ENCODE results near the gene NDRG3.
"Not testable (repeated sequence)": the region's sequence is repeated elsewhere in the genome, so short reads cannot be mapped to it uniquely, and the experiment has no call there.

NDRG3 gene

DNA sequence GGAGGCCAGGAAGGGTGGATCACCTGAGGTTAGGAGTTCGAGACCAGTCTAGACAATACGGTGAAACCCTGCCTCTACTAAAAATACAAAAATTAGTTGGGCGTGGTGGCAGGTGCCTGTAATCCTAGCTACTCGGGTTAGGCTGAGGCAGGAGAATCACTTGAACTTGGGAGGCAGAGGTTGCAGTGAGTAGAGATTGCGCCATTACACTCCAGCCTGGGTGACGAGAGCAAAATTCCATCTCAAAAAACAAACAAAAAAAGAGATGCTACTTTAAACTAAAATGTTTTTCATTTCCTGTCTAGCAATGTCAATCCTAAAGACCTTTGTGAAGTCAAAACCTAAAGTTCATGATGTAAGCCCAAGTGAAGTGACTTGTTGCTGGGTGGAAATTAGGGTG is 14.8 kb upstream of the NDRG3 start:
- DNase-seq (ENCODE audit: low read depth, low spot score), result no peak

DNA sequence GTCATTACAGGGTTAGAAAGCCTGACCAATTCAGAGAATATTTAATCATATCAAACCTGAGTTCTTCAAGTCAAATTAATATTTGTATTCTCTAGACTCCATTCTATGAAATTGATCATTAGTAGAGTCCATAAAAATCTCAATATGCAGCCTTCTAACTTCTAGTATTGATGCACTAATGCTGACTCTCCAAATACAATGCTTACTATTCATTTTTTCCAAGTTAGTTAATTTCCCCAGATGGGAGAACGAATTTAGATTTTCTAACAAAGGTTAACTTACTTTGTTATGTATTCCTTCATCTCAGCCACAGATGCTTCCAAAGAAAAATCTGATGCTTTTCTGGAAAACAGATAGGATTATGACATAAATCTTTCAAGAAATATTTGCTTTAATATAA is 12.4 kb upstream of the NDRG3 start:
- no peak for DNase-seq (ENCODE audit: low read depth, low spot score)

DNA sequence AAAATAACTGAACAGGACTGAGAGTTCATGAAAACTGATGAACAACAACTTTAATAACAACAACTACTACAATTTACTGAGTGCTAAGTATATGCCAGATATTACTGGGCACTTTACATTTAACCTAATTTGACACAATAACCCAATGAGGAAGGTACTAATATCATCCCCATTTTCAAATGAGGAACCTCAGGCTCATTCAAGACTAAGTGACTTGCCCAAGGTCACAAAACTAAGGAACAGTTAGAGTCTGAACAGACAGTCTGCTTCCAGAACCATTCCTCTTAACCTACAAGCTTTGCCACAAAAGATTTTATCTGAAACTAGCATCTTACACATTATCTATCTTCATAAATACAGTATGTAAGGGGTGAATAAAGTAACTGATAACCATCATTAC is 10.6 kb upstream of the NDRG3 start:
- DNase-seq (ENCODE audit: low read depth, low spot score), result no peak

DNA sequence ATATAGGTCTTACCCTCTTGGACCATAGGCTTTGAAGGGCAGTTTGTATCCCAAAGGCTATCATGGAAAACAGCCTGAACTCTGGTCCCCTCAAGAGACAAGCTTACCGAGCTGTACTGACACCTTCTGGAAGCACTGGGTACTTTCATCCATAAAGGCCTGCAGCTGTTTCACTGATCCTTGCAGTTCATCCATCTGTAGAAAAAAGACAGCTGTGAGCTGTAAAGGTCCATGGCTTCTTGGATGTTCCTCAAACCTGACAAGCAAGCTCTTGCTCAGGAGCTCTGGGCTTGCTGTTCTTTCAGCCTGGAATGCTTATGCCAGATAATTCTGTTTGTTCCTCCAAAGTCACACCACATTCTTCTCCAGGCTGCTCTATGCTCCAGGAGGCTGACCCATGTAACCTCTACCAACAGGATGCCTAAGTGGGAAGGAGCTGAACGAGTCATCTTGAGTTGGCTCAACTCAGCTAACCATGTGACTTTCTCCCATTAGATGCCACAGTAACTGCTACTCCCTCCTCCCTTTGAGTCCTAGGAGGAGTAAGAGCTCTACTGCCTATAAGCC is 8.8 kb upstream of the NDRG3 start:
- DNase-seq (ENCODE audit: low read depth, low spot score), result no peak

DNA sequence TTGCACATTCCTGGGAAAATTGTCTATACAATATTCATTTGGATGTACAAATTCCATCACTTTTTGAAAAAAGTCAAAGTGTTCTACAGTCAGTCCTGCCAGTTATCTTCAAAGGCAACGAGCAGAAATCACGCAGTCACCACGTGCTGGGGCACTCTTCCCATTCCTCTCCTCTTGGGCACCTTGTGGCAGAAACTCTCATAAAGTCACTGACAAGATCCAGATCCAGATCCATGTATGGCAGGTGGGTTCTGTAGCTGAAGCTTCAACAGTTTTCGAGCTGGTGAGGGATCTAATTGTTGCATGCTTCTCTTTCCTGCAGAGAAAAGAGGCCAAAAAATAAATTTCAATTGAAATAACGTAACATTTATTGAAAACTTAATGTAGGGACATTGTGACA is 6.7 kb upstream of the NDRG3 start:
- DNase-seq (ENCODE audit: low read depth, low spot score), result no peak

DNA sequence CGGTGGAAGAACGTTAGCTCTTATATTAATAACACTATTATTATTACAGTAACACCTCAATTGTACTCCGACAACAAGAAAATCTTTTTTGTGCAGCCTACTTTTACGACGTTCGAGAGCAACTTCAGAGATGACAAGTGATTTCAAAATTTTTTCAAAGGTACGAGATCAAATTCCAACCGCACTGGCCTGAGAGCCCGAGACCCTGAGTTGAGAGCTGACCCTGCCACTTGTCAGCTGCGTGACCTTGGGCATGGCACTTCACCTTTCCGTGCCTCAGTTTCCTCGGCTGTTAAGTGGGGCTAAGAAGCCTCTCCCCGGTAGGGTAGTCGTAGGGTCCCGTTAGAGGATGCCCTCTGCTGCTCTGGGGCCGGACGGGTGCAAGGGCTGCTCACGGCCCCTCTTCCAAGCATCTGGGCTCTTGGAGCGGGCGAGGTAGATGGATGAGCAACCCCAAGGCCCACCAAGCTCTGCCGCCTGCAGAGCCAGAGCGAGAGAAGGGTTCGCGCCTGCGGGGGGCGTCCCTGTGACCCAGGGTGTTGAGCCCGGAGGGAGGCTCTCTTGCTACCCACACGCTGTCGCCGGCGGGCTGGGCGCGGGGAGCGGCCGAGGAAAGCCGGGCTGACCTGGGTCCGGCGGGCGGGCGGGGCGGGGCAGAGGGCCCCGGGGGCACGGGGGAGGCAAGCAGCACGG is 510 bp downstream of the NDRG3 start:
- peak; percentile 10 for DNase-seq (ENCODE audit: low read depth, low spot score)

DNA sequence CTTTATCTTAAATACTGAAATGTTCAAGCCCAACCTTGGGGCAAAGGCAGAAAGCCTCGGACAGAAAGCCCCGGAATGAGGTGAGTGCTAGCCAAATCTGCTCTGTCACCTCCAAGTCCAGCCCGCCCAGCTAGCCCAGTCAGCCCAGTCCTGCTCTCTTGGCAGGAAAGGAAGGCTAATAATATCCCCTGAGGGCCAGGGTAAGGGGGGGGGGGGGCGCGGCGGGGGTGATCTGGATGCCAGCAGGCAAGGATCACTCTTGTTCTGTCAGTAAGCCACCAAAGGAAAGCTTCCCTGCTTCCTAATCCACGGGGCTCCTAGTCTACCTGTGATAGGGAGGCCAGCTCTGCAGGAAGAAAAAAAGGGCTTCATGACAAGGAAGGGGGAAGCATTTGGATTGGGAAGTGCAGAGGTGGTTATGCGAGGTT is 1.1 kb downstream of the NDRG3 start:
- DNase-seq (ENCODE audit: low read depth, low spot score), result no peak

DNA sequence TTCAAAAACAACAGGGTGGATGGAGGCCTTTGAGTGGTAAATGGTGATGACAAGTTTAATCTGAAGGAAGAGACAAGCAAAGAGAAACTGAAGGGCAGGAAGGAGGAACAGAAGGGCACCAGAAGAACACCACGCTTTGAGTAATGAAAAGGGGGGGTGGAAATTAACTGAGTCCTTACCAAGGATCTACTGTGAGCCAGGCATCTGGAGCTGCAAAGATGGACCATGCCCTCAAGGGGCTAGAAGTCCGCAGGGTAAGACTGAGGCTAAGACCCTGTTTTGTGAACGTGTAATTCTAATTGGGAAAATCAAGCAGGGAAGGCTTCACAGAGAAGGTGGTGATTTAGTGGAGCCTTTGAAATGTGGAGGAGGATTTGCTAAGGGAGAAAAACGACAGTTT is 1.6 kb downstream of the NDRG3 start:
- DNase-seq (ENCODE audit: low read depth, low spot score), result no peak

DNA sequence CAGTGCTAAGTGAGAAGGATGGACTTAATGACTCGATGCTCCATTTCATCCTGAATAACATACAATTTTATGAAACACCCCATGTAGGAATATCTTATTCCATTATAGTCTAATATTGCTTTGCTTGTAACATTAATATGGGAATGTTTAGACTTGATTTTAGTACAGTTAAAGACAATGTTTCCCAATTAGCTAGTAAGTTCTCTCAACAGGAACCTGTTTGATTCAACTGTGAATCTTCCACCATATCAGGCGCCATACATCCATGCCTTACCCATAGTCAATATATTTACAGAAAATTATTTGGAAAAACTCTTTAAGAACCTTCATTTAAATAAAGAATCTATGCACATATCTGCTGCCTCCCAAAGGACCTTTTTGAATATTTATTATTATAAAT is 3.3 kb downstream of the NDRG3 start:
- no peak for DNase-seq (ENCODE audit: low read depth, low spot score)

DNA sequence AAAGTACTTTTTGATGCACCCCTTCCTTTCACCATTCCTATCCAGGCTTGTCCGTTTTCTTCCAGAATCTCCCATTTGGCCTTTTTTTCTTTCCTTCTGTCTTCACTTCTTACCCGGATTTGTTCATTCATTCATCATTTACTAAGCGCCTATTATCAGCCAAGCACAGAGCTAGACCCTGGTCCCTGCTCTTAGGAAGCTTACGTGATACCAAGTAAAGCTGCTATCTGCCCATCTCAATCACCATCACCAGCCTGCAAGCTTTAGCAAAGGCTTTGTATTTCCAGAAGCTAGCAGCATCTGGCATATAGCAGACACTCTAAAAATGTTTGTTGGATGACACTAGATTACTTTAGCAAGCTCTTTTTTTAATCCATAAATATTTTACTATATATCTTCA is 4.8 kb downstream of the NDRG3 start:
- DNase-seq (ENCODE audit: low read depth, low spot score), result no peak

DNA sequence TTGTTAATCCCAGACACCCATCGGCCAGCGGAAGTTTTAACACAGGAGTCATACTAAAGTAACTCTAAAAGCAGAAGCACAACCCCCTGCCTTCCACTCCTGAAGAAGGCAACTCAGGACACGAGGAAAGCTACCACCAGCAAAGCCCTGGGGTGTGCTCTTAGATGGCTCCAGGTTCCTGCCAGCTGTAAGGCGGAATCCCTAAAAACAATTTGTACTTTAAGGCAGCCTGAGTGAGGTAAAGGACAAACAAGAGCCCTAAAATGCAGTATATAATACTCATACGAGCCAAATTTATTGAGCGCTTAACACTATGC is 8.7 kb downstream of the NDRG3 start:
- DNase-seq (ENCODE audit: low read depth, low spot score), result no peak

DNA sequence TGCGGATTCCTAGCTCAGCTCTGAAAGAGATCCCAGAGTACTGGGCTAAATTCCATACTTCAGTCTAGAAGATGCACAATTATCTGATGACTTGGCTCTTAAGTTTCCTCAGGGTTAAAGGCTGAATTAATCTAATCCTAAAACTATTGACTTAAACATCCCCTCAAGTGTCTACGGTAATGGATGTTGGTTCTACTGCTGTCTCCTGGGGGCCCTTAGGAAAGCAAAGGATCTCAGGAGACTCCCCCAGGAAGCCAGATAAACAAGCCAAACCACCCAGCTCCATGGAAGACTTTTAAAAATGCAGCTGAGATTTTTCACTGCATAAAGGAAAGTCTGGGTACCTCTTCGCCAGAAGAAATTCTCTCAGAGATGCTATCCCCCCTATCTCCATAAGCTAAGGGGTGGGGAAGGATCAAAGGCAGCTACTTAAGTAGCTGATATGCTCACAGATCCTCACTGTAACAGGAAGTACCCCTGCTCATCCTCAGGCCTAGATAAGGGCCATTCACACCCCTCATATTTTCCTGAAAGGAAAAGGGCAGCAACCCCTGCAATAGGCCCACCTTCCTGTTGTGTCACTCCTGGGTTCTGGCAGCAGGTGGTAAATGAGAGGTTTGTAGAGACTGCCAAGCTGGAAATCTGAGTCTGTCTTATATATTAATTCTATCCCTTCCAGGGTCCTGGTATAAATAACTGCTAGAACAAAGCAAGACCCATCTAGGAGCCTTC is 9.3 kb downstream of the NDRG3 start:
- no peak for DNase-seq (ENCODE audit: low read depth, low spot score)

DNA sequence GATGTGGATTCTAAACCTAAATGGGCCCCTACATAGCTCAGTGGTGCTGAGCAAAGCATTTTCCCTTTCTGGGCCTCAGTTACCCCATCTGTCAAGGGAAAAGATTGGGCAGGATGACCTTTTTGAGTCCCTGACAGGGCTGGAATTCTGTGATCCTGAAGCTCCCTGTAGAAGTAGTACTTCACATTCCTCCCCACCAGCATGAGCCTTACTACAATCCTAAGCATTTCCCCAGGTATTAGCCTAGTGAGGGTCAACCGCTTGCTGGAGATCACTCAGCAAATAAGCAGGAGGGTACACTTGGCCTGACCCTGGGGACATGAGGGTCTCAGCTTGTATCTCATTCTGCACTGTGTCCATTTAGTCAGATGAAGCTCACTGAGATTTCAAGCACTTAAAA is 13.4 kb downstream of the NDRG3 start:
- DNase-seq (ENCODE audit: low read depth, low spot score), result no peak

DNA sequence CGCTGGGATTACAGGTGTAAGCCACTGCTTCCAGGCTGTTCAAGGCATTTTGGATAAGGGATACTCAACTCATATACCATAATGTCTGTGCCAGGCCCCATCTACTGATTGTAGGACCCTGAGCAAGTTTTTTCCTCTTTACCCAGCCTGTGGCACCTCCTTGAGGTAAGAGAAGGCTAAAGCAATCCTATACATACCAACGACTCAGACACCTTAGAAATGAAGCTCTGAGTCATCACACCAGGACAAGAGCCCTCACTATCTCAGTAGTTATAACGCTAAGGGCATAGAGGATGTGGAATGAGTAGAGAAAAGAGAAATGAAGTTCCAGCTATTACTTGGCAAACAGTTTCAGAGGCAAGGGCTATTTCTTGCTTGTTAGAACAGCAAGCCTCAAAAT is 16.9 kb downstream of the NDRG3 start:
- DNase-seq (ENCODE audit: low read depth, low spot score), result no peak

DNA sequence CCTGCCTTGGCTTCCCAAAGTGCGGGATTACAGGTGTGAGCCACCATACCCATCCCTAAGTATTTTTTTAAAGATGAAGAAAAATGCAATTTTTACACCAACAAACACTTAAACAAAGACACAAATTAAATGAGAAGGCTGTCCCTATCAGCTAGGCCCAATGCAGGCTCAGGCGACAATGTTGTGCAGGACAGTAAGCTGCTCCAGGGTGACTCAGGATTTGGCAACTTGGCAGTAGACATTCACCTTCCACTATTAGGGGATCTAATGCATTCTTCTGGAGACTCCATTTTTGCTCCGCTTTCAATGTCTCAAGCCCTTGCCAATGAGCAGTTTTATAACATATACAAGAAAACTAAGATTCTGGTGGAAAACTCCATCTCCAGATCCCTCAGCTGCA is 19.7 kb downstream of the NDRG3 start:
- DNase-seq (ENCODE audit: low read depth, low spot score), result no peak

DNA sequence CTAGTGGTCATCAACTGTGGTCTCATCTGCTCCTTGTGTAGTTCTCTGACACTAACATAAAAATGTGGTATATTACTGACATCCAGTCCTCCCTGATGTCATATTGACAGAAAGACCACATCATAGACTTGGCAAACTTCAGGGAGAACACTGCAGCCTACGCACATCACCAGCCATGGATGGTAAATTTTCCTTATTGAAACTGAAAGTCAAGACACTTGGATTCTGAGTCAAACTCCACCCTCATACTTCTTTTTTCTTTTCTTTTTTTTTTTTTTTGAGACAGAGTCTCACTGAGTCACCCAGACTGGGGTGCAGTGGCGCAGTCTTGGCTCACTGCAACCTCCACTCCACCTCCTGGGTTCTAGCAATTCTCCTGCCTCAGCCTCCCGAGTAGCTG is 25.4 kb downstream of the NDRG3 start:
- DNase-seq (ENCODE audit: low read depth, low spot score), result no peak

DNA sequence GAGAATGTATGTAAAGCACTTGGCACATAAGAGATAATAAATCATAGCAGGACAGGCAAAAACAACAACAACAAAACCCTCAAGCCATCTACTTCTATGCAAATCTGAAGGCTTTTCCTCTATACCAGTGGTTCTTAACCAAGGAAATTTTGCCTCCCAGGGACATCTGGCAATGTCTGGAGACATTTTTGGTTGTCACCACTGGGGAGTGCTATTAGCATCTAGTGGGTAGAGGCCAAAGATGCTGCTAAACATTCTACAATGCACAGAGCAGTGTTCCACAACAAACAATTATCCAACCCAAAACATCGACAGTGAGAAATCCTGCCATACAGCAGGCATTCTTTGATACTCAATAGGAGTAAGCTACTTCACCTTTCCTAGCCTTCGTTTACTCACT is 28.2 kb downstream of the NDRG3 start:
- no peak for DNase-seq (ENCODE audit: low read depth, low spot score)

DNA sequence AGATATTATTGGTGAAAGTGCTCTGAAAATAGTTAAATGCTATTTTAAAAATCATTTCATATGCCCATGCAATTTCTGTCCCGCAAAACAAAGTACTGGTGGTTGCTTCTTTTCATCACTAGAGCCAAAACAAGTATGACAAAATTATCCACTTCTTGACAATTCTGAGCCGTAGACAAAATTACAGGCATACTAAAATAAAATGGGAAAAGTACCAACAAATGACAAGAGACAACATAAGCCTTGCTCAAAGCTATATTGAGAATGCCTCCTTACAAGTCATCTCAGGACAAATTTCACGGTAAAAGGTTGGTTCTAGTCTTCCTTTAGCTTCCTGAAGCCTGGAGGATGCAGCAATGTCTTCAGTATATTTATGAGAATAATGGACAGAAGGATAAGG is 28.9 kb downstream of the NDRG3 start:
- no peak for DNase-seq (ENCODE audit: low read depth, low spot score)

DNA sequence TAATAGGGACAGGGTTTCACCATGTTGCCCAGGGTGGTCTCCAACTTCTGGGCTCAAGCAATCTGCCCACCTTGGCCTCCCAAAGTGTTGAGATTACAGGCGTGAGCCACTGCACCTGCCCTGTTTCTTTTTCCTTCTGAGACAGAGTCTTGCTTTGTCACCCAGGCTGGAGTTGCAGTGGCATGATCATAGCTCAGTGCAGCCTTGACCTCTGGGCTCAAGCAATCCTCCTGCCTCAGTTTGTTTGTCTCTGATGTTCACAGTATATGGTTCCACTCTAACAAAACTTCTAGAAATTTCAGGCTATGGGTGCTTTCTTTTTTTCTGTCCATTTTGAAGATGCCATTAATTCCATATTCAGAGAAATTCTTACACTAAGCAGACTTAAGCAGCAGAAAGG is 33.1 kb downstream of the NDRG3 start:
- DNase-seq (ENCODE audit: low read depth, low spot score), result no peak

DNA sequence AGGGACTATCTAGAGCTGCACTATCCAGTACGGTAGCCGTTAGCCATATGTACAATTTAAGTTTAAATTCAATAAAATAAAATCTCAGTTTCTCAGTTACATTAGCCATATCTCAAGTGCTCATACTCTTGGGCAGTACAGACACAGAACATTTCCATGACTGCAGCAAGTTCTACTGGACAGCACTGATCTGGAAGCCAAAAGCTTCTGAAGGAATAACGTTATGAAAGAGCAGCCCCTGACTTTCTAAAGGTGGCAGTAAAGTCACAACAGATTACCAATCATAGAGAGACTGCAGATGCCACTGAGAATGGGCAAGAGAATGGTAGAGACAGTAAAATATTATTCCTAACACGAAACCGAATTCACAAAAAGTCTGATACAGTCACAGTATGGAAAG is 36.8 kb downstream of the NDRG3 start:
- no peak for DNase-seq (ENCODE audit: low read depth, low spot score)

DNA sequence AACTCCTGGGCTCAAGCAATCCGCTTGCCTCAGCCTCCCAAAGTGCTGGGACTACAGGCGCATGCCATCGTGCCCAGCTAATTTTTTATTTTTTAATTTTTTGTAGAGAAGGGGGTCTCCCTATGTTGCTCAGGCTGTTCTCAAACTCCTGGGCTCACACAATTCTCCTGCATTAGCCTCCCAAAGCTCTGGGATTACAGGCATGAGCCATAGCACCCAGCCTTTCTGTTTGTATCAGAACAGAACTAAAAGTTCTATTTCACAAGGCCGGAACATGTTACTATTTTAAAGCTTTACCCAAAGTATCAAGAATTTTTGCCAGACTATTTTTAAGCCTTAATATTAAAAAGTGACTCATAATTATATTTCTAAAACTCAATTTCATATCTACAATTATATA is 42.4 kb downstream of the NDRG3 start:
- no peak for DNase-seq (ENCODE audit: low read depth, low spot score)

DNA sequence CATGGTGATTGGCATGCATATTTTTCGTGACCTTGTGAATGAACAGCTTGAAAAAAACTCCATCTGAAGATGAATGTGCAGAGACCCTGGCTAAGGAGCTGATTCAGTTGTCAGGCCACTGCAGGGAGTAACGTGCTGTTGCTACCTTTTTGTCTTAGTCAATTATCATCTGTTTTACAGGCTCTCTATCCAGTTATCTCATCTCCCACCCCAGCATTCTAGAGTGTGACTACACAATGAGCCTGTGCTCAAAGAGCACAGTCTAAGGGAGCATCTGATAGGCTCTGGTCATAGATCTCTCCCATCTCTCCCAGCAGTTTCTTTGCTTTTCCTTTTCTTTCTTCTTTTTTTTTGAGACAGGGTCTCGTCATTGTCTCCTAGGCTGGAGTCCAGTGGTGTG is 45.5 kb downstream of the NDRG3 start:
- no peak for DNase-seq (ENCODE audit: low read depth, low spot score)

DNA sequence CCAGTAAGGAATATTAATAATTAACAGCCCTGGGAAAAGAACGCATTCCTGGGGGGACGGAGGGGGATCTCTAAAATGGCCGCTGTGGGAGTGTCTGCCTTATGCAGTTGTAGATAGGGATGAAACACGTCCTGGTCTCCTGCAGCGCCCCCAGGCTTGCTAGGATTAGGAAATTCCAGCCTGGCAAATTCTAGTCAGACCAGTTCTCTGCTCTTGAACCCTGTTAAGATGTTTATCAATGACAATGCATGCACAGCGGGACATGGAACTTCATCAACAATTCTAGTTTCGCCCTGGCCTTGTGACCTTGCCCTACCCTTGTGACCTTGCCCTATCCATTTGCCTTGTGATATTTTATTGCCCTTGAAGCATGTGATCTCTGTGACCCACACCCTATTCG is 50.4 kb downstream of the NDRG3 start:
- DNase-seq (ENCODE audit: low read depth, low spot score), result not testable (repeated sequence)

DNA sequence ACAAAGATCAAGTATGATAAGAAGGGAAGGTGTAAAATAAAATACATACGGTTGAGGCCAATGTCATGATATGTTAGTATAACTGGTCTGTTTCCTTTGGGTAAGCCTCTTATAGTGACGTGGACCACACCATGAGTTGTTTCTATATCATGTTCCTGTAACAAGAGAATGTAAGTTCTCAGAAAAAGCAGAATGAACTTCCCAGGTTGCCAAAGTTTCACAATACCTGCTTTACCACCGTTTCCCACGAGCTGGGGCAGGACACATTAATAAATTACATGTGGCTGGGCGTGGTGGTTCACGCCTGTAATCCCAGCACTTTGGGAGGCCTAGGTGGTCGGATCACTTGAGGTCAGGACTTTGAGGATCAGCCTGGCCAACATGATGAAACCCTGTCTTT is 57.3 kb downstream of the NDRG3 start:
- DNase-seq (ENCODE audit: low read depth, low spot score), result no peak
